GM21367 (cell line): ENCODE data around the gene FAM89A.
A peak's percentile ranks its signal among the peaks of the same experiment; 100 is the strongest.

Experiments used
- ATAC-seq: cut with Tn5 transposase; IDR thresholded peaks from one replicate; pipeline ENCODE4 v1.9.1; 2021; ENCODE audit not compliant: unreplicated experiment

FAM89A gene

GRCh38 chr1:231040019-231040799 is at the start of gene FAM89A:
FAM89A (minus strand) TSS chr1:231040254; CDS start chr1:231040211, 43 bp downstream.
- ATAC-seq = peak; percentile 49

GRCh38 chr1:231084353-231084752 is 44.3 kb upstream of the FAM89A start:
- ATAC-seq = no peak

- no peak for ATAC-seq
Observed at GRCh38 chr1:231079163-231079562, 39.1 kb upstream of the FAM89A start.

- ATAC-seq = no peak
Observed at GRCh38 chr1:231078250-231078649, 38.2 kb upstream of the FAM89A start.

GRCh38 chr1:231076802-231077201 is 36.7 kb upstream of the FAM89A start:
- no peak for ATAC-seq

- ATAC-seq = no peak
Observed at GRCh38 chr1:231075497-231075896, 35.4 kb upstream of the FAM89A start.

GRCh38 chr1:231075020-231075419 is 35.0 kb upstream of the FAM89A start:
- ATAC-seq = no peak

- ATAC-seq = no peak
Observed at GRCh38 chr1:231074046-231074445, 34.0 kb upstream of the FAM89A start.

GRCh38 chr1:231073331-231073730 is 33.3 kb upstream of the FAM89A start:
- no peak for ATAC-seq

- ATAC-seq = no peak
Observed at GRCh38 chr1:231072502-231073094, 32.5 kb upstream of the FAM89A start.

GRCh38 chr1:231072041-231072440 is 32.0 kb upstream of the FAM89A start:
- ATAC-seq = no peak

GRCh38 chr1:231070758-231071444 is 30.8 kb upstream of the FAM89A start:
- no peak for ATAC-seq

- no peak for ATAC-seq
Observed at GRCh38 chr1:231069333-231069732, 29.3 kb upstream of the FAM89A start.

- ATAC-seq = no peak
Observed at GRCh38 chr1:231068762-231069161, 28.7 kb upstream of the FAM89A start.

- ATAC-seq = no peak
Observed at GRCh38 chr1:231065510-231066241, 25.6 kb upstream of the FAM89A start.

GRCh38 chr1:231064418-231064817 is 24.4 kb upstream of the FAM89A start:
- no peak for ATAC-seq

GRCh38 chr1:231063331-231063730 is 23.3 kb upstream of the FAM89A start:
- ATAC-seq = no peak

GRCh38 chr1:231062500-231063270 is 22.6 kb upstream of the FAM89A start:
- no peak for ATAC-seq

- ATAC-seq = no peak
Observed at GRCh38 chr1:231059566-231060193, 19.6 kb upstream of the FAM89A start.
